H1 (cell line): ENCODE measurements around the gene HOXB3. TPM values are rescaled to one million over a fixed set of nuclear protein-coding genes. Genes with fewer than 3 reads are reported as not detected.
A peak's percentile ranks its signal among the peaks of the same experiment; 100 is the strongest.

Experiments
- CTCF ChIA-PET: fragments of 300-600 bp; sonication (Branson Sonifier 250); formaldehyde crosslinking; loops from one replicate; lab custom pipeline; 2021; ENCODE audit not compliant: partially characterized antibody; lab: Charles Lee
- POLR2A ChIA-PET: fragments of 300-600 bp; sonication (Branson Sonifier 250); formaldehyde crosslinking; loops from one replicate; lab custom pipeline; 2021; ENCODE audit warnings: inconsistent platforms; ENCODE audit not compliant: partially characterized antibody; lab: Charles Lee
- DNase-seq, 2 experiments: peaks; one replicate each; pipeline versions ENCODE4 v3.0.0 to v3.0.0-alpha.2; 2010 to 2022; ENCODE audit warnings: low spot score in 2 of 2, low read depth in 1 of 2, mixed read lengths in 1 of 2
- FAIRE-seq: peaks from 2 replicates; lab custom pipeline; 2011; peaks lifted over from hg19 to GRCh38; lab: Jason Lieb, UNC
- H2AFZ ChIP-seq: 2 replicates; pipeline ENCODE4 v1.8.1; 2012; ENCODE audit warnings: low read length, inconsistent platforms
- H2AK5ac ChIP-seq: 2 replicates; pipeline ENCODE4 v1.6.1; 2013; ENCODE audit warnings: low read depth, low read length
- H2BK120ac ChIP-seq: replicated peaks from 2 replicates; pipeline ENCODE3; 2013; ENCODE audit warnings: low read depth, low read length, inconsistent platforms
- H2BK12ac ChIP-seq: 2 replicates; pipeline ENCODE4 v1.6.1; 2013; ENCODE audit warnings: low read depth, low read length
- H2BK15ac ChIP-seq: 2 replicates; pipeline ENCODE4 v1.6.1; 2013; ENCODE audit warnings: low read length
- H2BK20ac ChIP-seq: 2 replicates; pipeline ENCODE4 v1.6.1; 2013; ENCODE audit warnings: low read length
- H2BK5ac ChIP-seq: 2 replicates; pipeline ENCODE4 v1.6.1; 2013; ENCODE audit warnings: low read depth, low read length
- H3K14ac ChIP-seq: 2 replicates; pipeline ENCODE4 v1.6.1; 2013; ENCODE audit warnings: inconsistent platforms; ENCODE audit not compliant: insufficient read length
- H3K18ac ChIP-seq: 2 replicates; pipeline ENCODE4 v1.6.1; 2013; ENCODE audit warnings: low read length; ENCODE audit errors: extremely low read depth
- H3K23ac ChIP-seq: 2 replicates; pipeline ENCODE4 v1.6.1; 2013; ENCODE audit warnings: inconsistent platforms; ENCODE audit not compliant: insufficient read length
- H3K23me2 ChIP-seq: 2 replicates; pipeline ENCODE4 v1.6.1; 2013; ENCODE audit warnings: low read depth, low read length
- H3K27ac ChIP-seq: 2 replicates; pipeline ENCODE4 v1.6.1; 2011; ENCODE audit warnings: low read depth, low read length, inconsistent platforms
- H3K27me3 ChIP-seq, 4 experiments: replicated peaks in 1 of 4; 1 replicate in 1 of 4; 2 replicates in 3 of 4; pipeline versions ENCODE4 v1.6.1 to v1.8.1; 2011 to 2013; ENCODE audit warnings: low read length in 3 of 4, mild to moderate bottlenecking in 3 of 4, inconsistent platforms in 2 of 4, mixed read lengths in 2 of 4, moderate library complexity in 1 of 4; ENCODE audit not compliant: control insufficient read depth in 3 of 4, insufficient read depth in 3 of 4; ENCODE audit errors: extremely low read depth in 1 of 4
- H3K36me3 ChIP-seq, 4 experiments: 2 replicates each; pipeline versions ENCODE4 v1.6.1 to v1.8.1; 2011 to 2013; ENCODE audit warnings: mild to moderate bottlenecking in 4 of 4, low read length in 3 of 4, moderate library complexity in 2 of 4, control low read depth in 1 of 4, inconsistent platforms in 1 of 4; ENCODE audit not compliant: insufficient read depth in 4 of 4, control insufficient read depth in 2 of 4
- H3K4ac ChIP-seq: replicated peaks from 2 replicates; pipeline ENCODE3; 2013; ENCODE audit warnings: low read length, low read depth, mixed read lengths, inconsistent platforms; ENCODE audit not compliant: insufficient read length
- H3K4me1 ChIP-seq, 4 experiments: replicated peaks in 1 of 4; 1 replicate in 1 of 4; 2 replicates in 3 of 4; pipeline versions ENCODE4 v1.6.1 to v1.8.1; 2011 to 2013; ENCODE audit warnings: low read length in 3 of 4, inconsistent platforms in 2 of 4, mixed read lengths in 1 of 4; ENCODE audit not compliant: insufficient read depth in 4 of 4, control insufficient read depth in 3 of 4
- H3K4me2 ChIP-seq, 2 experiments: 2 replicates each; pipeline versions ENCODE4 v1.6.1 to v1.8.1; 2011 to 2013; ENCODE audit warnings: low read depth in 2 of 2, low read length in 2 of 2, control low read depth in 1 of 2, inconsistent platforms in 1 of 2, mild to moderate bottlenecking in 1 of 2; ENCODE audit not compliant: insufficient read depth in 1 of 2
- H3K4me3 ChIP-seq, 4 experiments: fragments of 200-600, 300-600 bp in 1 of 4; sonication (generic), shearing (Covaris generic), sonication (Bioruptor Twin) in 1 of 4; 2 replicates each; pipeline versions ENCODE4 v1.5.1 to v1.8.1; 2011 to 2016; ENCODE audit warnings: low read length in 4 of 4, low read depth in 3 of 4, control low read depth in 2 of 4, inconsistent platforms in 2 of 4, mild to moderate bottlenecking in 2 of 4, mixed read lengths in 1 of 4, moderate library complexity in 1 of 4; ENCODE audit not compliant: insufficient read depth in 2 of 4; ENCODE audit errors: extremely low read depth in 1 of 4
- H3K56ac ChIP-seq: replicated peaks from 2 replicates; pipeline ENCODE3; 2013; ENCODE audit warnings: low read depth, mild to moderate bottlenecking, mixed read lengths, low read length, inconsistent platforms; ENCODE audit not compliant: insufficient read length
- H3K79me1 ChIP-seq: 2 replicates; pipeline ENCODE4 v1.6.1; 2013; ENCODE audit warnings: low read depth, low read length, control low read depth
- H3K79me2 ChIP-seq, 2 experiments: 2 replicates each; pipeline versions ENCODE4 v1.6.1 to v1.8.1; 2012 to 2013; ENCODE audit warnings: low read length in 2 of 2, mild to moderate bottlenecking in 2 of 2, inconsistent platforms in 1 of 2; ENCODE audit not compliant: insufficient read depth in 2 of 2, control insufficient read depth in 1 of 2
- H3K9ac ChIP-seq, 4 experiments: replicated peaks in 1 of 4; 1 replicate in 1 of 4; 2 replicates in 3 of 4; pipeline versions ENCODE4 v1.6.1 to v1.8.1; 2011 to 2013; ENCODE audit warnings: low read depth in 3 of 4, low read length in 3 of 4, control low read depth in 2 of 4, mild to moderate bottlenecking in 2 of 4, moderate library complexity in 2 of 4, inconsistent platforms in 1 of 4; ENCODE audit errors: extremely low read depth in 1 of 4
- H3K9me3 ChIP-seq, 2 experiments: 2 replicates each; pipeline versions ENCODE4 v1.6.1 to v1.8.1; 2012 to 2013; ENCODE audit warnings: mild to moderate bottlenecking in 2 of 2, moderate library complexity in 2 of 2, control low read depth in 1 of 2, inconsistent platforms in 1 of 2, low read depth in 1 of 2, low read length in 1 of 2, mixed read lengths in 1 of 2; ENCODE audit not compliant: insufficient read depth in 2 of 2
- H4K20me1 ChIP-seq, 2 experiments: replicated peaks in 1 of 2; 2 replicates each; pipeline versions ENCODE3 to v1.8.1; 2011 to 2013; ENCODE audit warnings: inconsistent platforms in 2 of 2, low read length in 2 of 2, mild to moderate bottlenecking in 1 of 2; ENCODE audit not compliant: insufficient read depth in 2 of 2, control insufficient read depth in 1 of 2
- H4K5ac ChIP-seq: 2 replicates; pipeline ENCODE4 v1.6.1; 2013; ENCODE audit warnings: low read length, low read depth, mixed read lengths, inconsistent platforms; ENCODE audit not compliant: insufficient read length
- H4K8ac ChIP-seq: 2 replicates; pipeline ENCODE4 v1.8.0; 2013; ENCODE audit warnings: mild to moderate bottlenecking, moderate library complexity, low read length, inconsistent platforms; ENCODE audit not compliant: insufficient read depth; ENCODE audit errors: extremely low read depth
- H4K91ac ChIP-seq: replicated peaks from 2 replicates; pipeline ENCODE3; 2013; ENCODE audit warnings: low read length, mixed read lengths, inconsistent platforms; ENCODE audit not compliant: insufficient read length
- RNF2 ChIP-seq: fragments of 200-900, 300-1000 bp; sonication (generic); IDR thresholded peaks from 2 replicates; pipeline ENCODE4 v1.7.1; 2016; ENCODE audit warnings: borderline replicate concordance, low read depth, mild to moderate bottlenecking, antibody characterized with exemption, low read length; ENCODE audit not compliant: poor library complexity, severe bottlenecking; ENCODE audit errors: missing control alignments
- RXRA ChIP-seq: IDR thresholded peaks from 2 replicates; pipeline ENCODE4 v1.6.1; 2011; ENCODE audit warnings: low read depth, mild to moderate bottlenecking, low read length, moderate library complexity; ENCODE audit not compliant: insufficient read depth
- TBP ChIP-seq: IDR thresholded peaks from 2 replicates; pipeline ENCODE4 v1.6.1; 2011; ENCODE audit warnings: low read depth, low read length, improper control_type of control experiment
- WGBS, 2 experiments: shearing (Covaris generic) in 1 of 2; methylation state at CpG; one replicate each; pipeline versions ENCODE4 v1.1.6 to v1.1.7; 2013 to 2015; ENCODE audit warnings: low lambda C conversion rate in 2 of 2, mixed read lengths in 2 of 2, inconsistent platforms in 1 of 2, low coverage in 1 of 2, missing lambda C conversion rate in 1 of 2; ENCODE audit not compliant: insufficient replicate concordance in 2 of 2, insufficient coverage in 1 of 2, insufficient read length in 1 of 2; ENCODE audit errors: extremely low coverage in 1 of 2, missing lambda C conversion rate in 1 of 2; 5-methylcytosine and 5-hydroxymethylcytosine counted together
- polyA plus RNA-seq, 7 experiments: library from polyadenylated mRNA; depleted of rRNA in 3 of 7; stranded (reverse) in 5 of 7; unstranded in 2 of 7; fragments of >200 nt in 5 of 7; fragments of 200-250 nt in 2 of 7; gene quantifications; 1 replicate in 5 of 7; 2 replicates in 1 of 7; 4 replicates in 1 of 7; pipeline versions ENCODE4 v1.2.1 to v1.2.3, GENCODE V29; 2011 to 2013; ENCODE audit warnings: missing spikeins in 2 of 7, mixed read lengths in 2 of 7
- total RNA-seq: library from RNA; stranded (reverse); fragmentation: NEBNext Ultra II Directional; extraction: Animal tissue kit (Norgen Biotek cat#: 25700); gene quantifications from 2 replicates; pipeline ENCODE4 v1.2.1, GENCODE V29; 2021

The HOXB3 gene
- total and polyA plus RNA-seq, 2 of the 8 experiments (the other 6 are each of a cell fraction or from before 2014, with no cell fraction given), result not detected

DNA sequence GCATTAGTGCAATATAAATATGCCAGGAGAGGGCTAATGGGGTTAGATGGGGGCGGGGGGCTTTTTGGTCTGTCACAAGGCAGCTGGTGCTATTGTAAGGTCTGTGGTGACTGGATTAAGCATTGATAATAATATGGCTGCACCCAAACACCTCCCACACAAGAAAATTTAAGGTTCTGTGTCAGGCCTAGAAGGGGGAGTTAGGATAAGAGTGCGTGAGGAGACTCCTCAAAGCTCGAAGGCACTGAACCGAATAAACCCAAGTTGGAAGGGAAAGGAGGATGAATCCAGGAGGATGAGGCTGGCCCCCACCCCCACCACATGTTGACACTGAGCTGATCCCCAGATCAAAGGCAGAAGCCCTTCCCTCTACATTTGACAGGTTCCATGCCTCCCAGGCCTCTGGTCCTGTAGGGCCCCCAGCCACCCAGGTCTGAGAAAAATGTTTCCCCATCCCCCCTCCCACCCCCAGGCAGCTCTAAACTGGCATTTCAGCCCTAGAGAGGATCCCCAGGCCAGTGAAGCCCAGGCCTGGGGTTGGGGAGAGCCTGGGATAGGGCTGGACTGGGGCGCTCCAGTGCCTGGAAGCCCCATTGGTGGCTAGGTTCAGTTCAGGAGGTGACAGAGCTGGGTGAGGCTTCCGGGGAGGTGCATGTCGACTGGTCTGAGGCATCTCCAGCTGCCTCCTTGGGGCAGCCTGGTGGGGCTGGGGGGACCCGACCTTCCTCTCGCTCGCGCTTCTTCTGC is 60.9 kb downstream of the HOXB3 start:
- Histone ChIP-seq H3K4ac (no peak overlapping the region), H2AFZ (no peak overlapping the region), H3K23me2 (peaks cover 5% of the 10 kb centered on the region; the same call in 1 of the 2 replicates), H4K91ac (no peak overlapping the region), H2BK12ac (0 out of 2 replicates have a peak overlapping the region, but pooled peaks have one; percentile 23), H2BK20ac (no peak overlapping the region), H3K36me3 (no peaks in the 10 kb centered on the region), H3K4me2 (no peak overlapping the region; a peak in 1 of 4 replicates), H3K18ac (no peak overlapping the region), H4K5ac (no peak overlapping the region), H3K56ac (no peak overlapping the region), H3K9ac (no peak overlapping the region), H4K8ac (no peak overlapping the region), H2BK15ac (no peak overlapping the region), H3K4me3 (no peak overlapping the region), H3K27ac (no peak overlapping the region), H3K9me3 (no peaks in the 10 kb centered on the region), H2BK120ac (no peak overlapping the region), H3K14ac (no peak overlapping the region), H3K23ac (no peak overlapping the region), H3K79me1 (no peaks in the 10 kb centered on the region), H3K27me3 (peaks cover 73 to 100% (median 95%) of the 10 kb centered on the region in 4 experiments), H4K20me1 (peaks cover 6 to 11% of the 10 kb centered on the region in 2 experiments), H3K79me2 (no peaks in the 10 kb centered on the region), H2BK5ac (no peak overlapping the region), H2AK5ac (no peak overlapping the region), H3K4me1 (peaks cover 0 to 20% (median 10%) of the 10 kb centered on the region in 4 experiments; a peak in 6 of 7 replicates)
- 62% methylated on average over 11 of the region's 11 CpGs; no CpG with 5 or more reads in 1 of the 2 experiments for WGBS, 2 experiments
- POLR2A ChIA-PET, result interaction anchor here (0.6 to 1.2 kb wide), 3 partner anchors 11 to 1797 kb away, joined by 3 to 5 read pairs (median 4); no protein-coding TSS in a partner anchor
- FAIRE-seq, result no peak
- CTCF ChIA-PET, result interaction anchor here (0.8 to 3.1 kb wide), 12 partner anchors 11 to 107 kb away, joined by 3 to 14 read pairs (median 4); partner anchors contain the start of gene HOXB5
- DNase-seq, result no peak
- no peak for TF ChIP-seq RXRA
- no peak for TF ChIP-seq TBP
- peak; percentile 3 for TF ChIP-seq RNF2
- TF ChIP-seq, all 59 proteins: peak for 1
